ENCODE data around the gene FAHD2A.

Gene FAHD2A

GRCh38 chr2:95379371-95379831 is 23.1 kb upstream of the FAHD2A start:
- TF ChIP-seq EZH2phosphoT487 (conservative IDR thresholded peaks at IDR 0.05; ENCODE audit: low read length) (no peak), CTCF (IDR thresholded peaks at IDR 0.05; ENCODE audit: insufficient read depth, low read length, poor library complexity, severe bottlenecking) (peak; percentile 18)
- Histone ChIP-seq H2AFZ (ENCODE audit: low read depth, low read length, severe bottlenecking) (no peak overlapping the region), H3K27me3 (ENCODE audit: low read length) (no peaks in the 10 kb centered on the region)

GRCh38 chr2:95380280-95380679 is 22.2 kb upstream of the FAHD2A start:
- Histone ChIP-seq H3K4me3 (ENCODE audit: insufficient read depth, low read length, poor library complexity, severe bottlenecking) (no peak overlapping the region), H3K4me2 (ENCODE audit: low read depth, low read length, poor library complexity, severe bottlenecking) (no peak overlapping the region), H3K9me2 (replicated peaks; ENCODE audit: insufficient read depth, low read length) (no peaks in the 10 kb centered on the region), H3K36me3 (ENCODE audit: low read length) (no peaks in the 10 kb centered on the region), H3K9me3 (ENCODE audit: insufficient read depth, low read length) (no peaks in the 10 kb centered on the region), H3F3A (ENCODE audit: insufficient read depth) (no peaks in the 10 kb centered on the region), H3K9ac (ENCODE audit: low read length) (no peak overlapping the region), H3K27me3 (ENCODE audit: low read length) (no peaks in the 10 kb centered on the region), H3K27ac (ENCODE audit: low read depth, low read length) (no peak overlapping the region), H2AFZ (ENCODE audit: low read depth, low read length, severe bottlenecking) (no peak overlapping the region), H4K20me1 (ENCODE audit: low read depth, low read length) (no peaks in the 10 kb centered on the region), H3K79me2 (ENCODE audit: insufficient read depth, low read length) (no peaks in the 10 kb centered on the region)
- TF ChIP-seq CTCF (IDR thresholded peaks at IDR 0.05; ENCODE audit: insufficient read depth, low read length, poor library complexity, severe bottlenecking): no peak
- no peak for TF ChIP-seq EZH2phosphoT487 (conservative IDR thresholded peaks at IDR 0.05; ENCODE audit: low read length)

More at GRCh38 chr2:95379371-95379831, 23.1 kb upstream of the FAHD2A start:
- H3K79me2 ChIP-seq (ENCODE audit: insufficient read depth, low read length): no peaks in the 10 kb centered on the region
- H3K9me2 ChIP-seq (replicated peaks; ENCODE audit: insufficient read depth, low read length): no peaks in the 10 kb centered on the region
- H4K20me1 ChIP-seq (ENCODE audit: low read depth, low read length): no peaks in the 10 kb centered on the region
- H3K4me3 ChIP-seq (ENCODE audit: insufficient read depth, low read length, poor library complexity, severe bottlenecking): no peak overlapping the region
- H3K27ac ChIP-seq (ENCODE audit: low read depth, low read length): no peak overlapping the region
- H3F3A ChIP-seq (ENCODE audit: insufficient read depth): no peaks in the 10 kb centered on the region
- H3K4me2 ChIP-seq (ENCODE audit: low read depth, low read length, poor library complexity, severe bottlenecking): no peak overlapping the region
- no peaks in the 10 kb centered on the region for H3K36me3 ChIP-seq (ENCODE audit: low read length)
- H3K9ac ChIP-seq (ENCODE audit: low read length): no peak overlapping the region
- no peaks in the 10 kb centered on the region for H3K9me3 ChIP-seq (ENCODE audit: insufficient read depth, low read length)

- no peak for TF ChIP-seq EZH2phosphoT487 (conservative IDR thresholded peaks at IDR 0.05; ENCODE audit: low read length)
- no peak for TF ChIP-seq CTCF (IDR thresholded peaks at IDR 0.05; ENCODE audit: insufficient read depth, low read length, poor library complexity, severe bottlenecking)
- Histone ChIP-seq H3K9me2 (replicated peaks; ENCODE audit: insufficient read depth, low read length) (no peaks in the 10 kb centered on the region), H3K9me3 (ENCODE audit: insufficient read depth, low read length) (no peaks in the 10 kb centered on the region), H3K36me3 (ENCODE audit: low read length) (no peaks in the 10 kb centered on the region), H3K79me2 (ENCODE audit: insufficient read depth, low read length) (no peaks in the 10 kb centered on the region), H3K27me3 (ENCODE audit: low read length) (no peaks in the 10 kb centered on the region), H3F3A (ENCODE audit: insufficient read depth) (no peaks in the 10 kb centered on the region), H3K9ac (ENCODE audit: low read length) (no peak overlapping the region), H3K27ac (ENCODE audit: low read depth, low read length) (no peak overlapping the region), H3K4me3 (ENCODE audit: insufficient read depth, low read length, poor library complexity, severe bottlenecking) (no peak overlapping the region), H3K4me2 (ENCODE audit: low read depth, low read length, poor library complexity, severe bottlenecking) (no peak overlapping the region), H4K20me1 (ENCODE audit: low read depth, low read length) (no peaks in the 10 kb centered on the region), H2AFZ (ENCODE audit: low read depth, low read length, severe bottlenecking) (no peak overlapping the region)
Observed at GRCh38 chr2:95380731-95381130, 21.8 kb upstream of the FAHD2A start.
